Measurements from ENCODE around the gene EVC2.

EVC2 gene

DNA sequence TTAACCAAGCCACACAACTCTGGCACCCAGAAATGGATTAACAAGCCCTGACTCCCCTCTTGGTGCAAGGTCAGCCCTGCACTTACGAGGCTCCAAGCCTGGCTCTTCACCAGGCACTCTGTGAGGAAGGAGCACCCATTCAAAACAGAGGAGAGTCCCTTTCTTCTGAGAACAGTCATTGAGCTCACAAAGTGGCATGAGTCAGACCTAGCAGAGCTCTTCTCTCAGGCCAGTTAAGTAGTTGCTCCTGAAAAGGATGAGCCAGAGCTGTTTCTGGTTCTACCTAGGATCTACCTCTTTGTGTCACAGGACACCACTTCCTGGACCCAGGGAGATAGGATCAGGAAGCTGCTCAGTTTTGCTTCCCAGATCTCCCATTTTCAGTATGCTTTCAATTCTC lies 48.2 kb downstream of the EVC2 start:
- DNase-seq, result no peak

GRCh38 chr4:5658974-5659373 lies 49.4 kb downstream of the EVC2 start:
- no peak for DNase-seq

DNA sequence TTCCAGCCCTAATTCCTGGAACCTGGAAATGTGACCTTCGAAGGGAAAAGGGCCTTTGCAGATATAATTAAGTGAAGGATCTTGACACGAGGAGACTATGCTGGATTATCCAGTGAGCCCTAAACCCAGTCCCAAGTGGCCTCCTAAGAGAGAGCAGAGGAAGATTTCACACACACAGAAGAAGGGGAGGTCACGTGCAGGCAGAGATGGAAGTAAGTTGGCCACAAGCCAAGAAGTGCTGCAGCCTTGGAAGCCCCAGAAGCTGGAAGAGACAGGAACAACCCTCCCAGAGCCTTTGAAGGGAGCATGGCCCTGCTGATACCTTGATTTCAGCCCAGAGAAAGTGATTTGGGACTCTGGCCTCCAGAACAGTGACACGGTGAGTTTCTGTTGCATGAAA lies 51.9 kb downstream of the EVC2 start:
- DNase-seq, result no peak

GRCh38 chr4:5654791-5655190 lies 53.6 kb downstream of the EVC2 start:
- DNase-seq, result no peak

DNA sequence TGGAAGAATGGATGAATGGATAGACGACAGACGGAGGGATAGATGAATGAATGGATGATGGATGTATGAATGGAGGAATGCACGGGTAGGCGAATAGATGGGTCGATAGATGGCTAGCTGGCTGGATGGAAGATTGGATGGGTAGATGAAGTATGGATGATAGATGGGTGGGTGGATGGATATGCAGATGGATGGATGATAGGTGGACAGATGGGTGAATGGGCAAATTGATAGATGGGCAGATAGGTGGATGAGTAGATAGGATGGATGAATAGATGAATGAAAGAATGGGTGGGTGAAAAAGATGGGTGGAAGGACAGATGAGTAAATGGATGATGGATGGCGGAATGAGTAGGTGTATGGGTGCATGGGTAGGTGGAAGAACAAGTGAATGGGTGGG lies 57.3 kb downstream of the EVC2 start:
- DNase-seq, result no peak

DNA sequence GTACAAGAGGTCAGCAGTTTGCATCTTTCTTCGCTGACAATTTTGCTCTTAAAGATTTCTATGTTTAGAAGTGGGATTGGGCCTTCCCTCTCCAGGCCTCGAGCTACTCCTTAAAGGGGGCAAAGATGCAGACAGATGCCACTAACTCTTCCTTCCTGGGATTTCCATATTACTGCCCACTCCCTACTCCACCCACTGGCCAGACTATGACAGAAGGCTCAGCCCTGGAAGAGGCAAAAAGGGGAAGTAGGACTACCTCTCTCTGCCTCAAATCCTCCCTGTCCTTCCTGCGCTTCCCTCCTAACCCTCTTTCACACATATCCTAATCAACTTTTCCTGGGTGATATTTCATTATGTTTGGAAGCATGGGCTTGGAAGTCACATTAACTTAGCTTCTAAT lies 58.3 kb downstream of the EVC2 start:
- no peak for DNase-seq

DNA sequence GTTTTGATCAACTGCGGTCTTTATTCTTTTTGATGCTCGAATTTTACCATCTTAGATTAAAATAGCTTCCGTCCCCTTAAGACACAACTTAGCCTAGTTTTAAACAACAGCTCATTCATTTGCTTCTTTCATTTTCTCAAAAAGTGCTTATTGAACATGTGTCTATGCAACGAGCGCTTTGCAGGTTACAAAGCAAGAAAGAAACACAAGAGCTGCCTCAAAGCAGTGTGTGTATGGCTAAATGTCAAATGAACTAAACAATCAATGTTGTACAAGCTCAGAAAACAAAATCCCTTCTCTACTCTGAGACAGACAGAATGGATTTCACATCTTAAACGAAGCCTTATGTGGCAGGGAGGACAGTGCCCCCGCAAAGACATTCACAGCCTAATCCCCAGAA lies 61.0 kb downstream of the EVC2 start:
- no peak for DNase-seq

GRCh38 chr4:5640096-5640495 lies 68.3 kb downstream of the EVC2 start:
- no peak for DNase-seq

DNA sequence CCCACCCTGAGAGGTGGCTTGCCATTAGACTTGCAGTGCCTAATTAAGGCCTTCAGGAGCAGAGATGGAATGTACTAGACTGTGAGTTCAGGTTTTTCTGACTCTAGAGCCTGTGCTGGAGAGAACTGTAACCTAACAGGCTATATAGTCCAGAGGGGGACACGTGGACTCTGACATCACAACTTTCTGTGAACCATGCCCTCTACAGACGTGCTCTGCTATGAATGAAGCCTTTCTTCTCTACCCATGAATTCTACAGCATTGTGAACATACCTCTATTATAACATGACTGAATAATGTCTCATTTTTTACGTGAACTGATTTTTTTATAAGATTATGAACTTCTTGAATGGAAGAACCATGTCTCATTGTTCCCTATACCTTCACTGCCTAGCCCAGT lies 68.8 kb downstream of the EVC2 start:
- no peak for DNase-seq

DNA sequence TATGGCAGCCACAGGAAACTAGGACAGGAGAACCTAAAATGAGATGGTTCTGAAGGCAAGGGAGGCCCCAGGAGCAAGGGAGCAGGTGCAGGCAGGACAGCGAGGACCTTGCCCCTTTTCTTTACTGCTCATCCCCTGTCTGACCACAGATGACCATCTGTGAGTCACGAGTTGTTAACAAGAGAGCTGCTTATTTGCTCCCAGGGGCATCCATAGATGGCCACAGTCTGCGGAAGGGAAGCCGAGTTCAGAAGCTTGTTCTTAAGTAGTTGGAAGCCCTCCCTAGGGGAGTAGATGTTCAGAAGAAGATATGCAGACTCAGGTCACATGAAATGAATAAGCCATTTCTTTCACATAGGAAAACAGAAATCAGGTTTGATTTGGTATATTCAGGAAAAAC lies 69.4 kb downstream of the EVC2 start:
- DNase-seq, result no peak

DNA sequence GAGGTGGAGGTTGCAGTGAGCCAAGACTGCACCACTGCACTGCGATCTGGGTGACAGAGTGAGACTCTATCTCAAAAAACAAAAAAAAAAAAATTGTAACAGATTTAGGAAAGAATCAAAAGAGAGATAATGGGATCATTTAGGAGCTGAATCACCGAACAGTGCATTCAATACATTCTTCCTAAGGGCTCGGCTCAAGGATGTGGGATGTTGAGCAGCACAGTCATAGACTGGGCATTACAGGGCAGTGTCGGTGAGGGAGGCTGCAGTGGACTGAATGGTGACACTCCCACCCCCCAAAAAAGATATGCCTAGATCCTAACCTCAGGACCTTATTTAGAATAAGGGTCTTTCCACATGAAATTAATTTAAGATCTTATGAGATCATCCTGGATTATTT lies 70.0 kb downstream of the EVC2 start:
- no peak for DNase-seq

GRCh38 chr4:5636766-5637670 lies 71.3 kb downstream of the EVC2 start:
- peak; percentile 0 for DNase-seq

DNA sequence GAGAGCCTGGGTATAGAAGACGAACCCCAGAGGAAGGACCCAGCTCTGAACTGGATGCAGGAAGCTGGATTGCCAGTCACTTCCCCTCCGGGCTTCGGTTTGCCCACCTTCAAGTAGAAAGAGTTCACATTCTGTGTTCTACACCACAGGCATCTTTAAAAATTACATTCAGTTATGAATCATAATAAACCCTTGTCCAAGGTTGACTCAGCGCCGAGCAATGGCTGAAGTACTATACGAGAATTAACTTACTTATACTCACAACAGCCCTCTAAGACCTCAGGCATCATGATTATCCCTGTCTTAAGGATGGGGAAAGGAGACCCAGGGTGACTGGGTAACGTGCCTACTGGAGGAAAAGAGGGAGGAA lies 72.5 kb downstream of the EVC2 start:
- no peak for DNase-seq

DNA sequence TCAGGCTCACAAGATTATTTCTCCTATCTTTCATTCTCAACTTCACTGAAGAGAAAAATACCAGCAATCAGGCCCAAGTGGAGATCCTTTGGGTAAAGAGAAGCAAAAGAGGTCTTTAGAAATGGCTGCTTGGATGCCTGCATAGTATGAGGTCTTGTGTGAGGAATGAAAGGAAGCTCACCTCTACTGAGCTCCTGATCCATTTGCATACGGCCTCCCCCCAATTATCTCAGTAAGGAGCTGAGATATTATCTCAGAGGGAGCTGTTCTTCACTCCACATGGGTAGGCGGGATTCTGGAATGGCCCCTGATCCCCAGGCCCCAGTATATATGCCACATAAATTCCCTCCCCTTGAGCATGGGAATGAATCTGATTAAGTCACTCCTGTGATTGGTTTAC lies 75.8 kb downstream of the EVC2 start:
- DNase-seq, result no peak

- no peak for DNase-seq
Measured at GRCh38 chr4:5632066-5632440, 76.3 kb downstream of the EVC2 start.

- DNase-seq, result no peak
Measured at GRCh38 chr4:5631352-5632065, 76.8 kb downstream of the EVC2 start.

- DNase-seq, result no peak
Measured at GRCh38 chr4:5630762-5631161, 77.6 kb downstream of the EVC2 start.

GRCh38 chr4:5629542-5629941 lies 78.8 kb downstream of the EVC2 start:
- no peak for DNase-seq

DNA sequence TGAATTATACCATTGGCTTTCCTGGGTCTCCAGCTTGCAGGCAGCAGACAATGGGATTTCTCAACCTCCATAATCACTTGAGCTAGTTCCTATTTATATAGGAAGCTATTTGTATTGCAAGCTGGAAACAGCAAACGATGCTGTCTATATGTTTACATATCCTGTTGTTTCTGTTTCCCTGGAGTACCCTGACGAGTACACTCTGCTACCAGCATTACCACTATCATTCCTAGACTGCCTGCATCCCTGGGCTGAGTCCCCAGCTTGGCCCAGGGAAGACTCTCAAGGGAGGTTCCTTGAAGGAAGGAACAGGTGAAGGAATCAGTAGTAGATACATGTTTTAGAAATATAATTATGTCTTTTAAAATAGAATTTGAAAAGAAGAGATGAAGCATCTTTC lies 81.4 kb downstream of the EVC2 start:
- no peak for DNase-seq

- DNase-seq, result no peak
Measured at GRCh38 chr4:5622596-5622995, 85.8 kb downstream of the EVC2 start.

DNA sequence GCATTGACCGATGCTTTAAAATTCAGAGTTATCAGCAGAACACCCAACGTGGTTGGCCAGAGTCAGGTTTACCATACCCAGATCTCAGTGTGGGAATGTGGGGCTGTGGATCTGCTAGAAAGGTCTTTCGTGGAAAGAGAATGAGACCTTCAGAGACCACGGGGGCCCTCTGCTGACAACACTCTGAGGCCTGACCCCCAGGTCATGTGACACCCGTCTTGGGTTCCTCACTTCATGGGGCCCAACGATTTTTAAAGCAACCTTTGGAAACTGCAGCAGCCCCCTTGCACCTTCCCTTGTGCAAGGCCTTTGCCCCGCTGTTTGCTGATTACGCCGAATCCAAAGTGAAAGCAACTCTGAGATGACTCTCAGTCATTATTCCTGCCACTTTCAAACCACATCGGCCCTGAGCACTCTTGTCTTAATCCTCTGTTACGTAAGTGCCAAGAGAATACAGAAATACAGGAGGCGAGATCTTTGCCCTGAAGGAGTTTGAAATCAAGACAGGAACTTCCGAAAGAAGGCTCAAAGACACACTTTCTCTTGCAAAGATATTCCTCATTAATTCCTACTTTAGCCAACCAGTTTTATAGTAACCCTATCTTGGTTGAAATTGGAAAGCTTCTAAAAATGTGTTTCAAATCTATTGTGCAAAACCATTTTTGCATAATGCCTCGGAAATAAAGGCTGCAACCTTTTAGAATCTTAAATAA lies 88.3 kb downstream of the EVC2 start:
- no peak for DNase-seq

DNA sequence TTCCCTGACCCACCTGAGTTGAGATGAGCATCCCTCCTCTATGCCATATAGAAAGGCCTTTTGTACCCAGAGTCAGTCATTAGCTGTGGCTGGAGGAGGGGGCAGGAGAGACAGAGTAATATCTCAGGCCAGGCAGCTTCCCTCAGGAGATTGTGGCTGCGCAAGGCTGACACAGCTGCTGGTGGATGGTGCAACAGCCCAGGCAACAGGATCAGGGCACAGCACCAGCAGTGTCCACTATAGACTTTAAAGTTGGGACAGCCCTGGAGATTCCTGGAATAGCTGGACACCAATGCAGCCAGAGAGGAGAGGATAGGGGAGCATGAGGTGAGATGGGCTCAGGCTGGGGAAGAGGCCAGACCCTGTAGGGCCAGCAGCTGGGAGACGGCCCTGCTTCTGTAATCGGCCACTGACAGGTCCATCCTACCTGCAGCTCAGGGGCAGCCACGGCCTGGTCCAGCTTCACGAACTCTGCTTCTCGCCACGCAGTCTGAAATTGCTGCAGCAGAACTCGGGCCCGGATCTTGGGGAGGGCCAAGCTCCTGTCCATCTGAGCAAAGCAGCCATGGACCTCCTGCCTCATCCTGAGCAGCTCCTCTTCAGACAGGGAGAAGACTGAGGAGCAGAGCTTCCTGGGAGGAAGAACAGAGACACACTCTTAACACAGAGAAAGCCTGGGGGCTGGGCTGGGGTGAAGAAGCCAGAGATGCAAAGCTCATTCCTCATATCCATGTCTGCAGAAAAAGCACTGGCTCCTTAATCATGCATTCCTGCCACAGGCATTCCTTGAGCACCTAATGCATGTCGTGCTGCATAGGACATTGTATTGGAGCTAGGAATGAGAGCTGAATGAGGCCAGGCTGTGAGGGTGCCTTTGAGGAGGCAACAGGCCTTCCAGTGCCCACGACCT lies 90.1 kb downstream of the EVC2 start:
- no peak for DNase-seq
